WTC11 (cell line): ENCODE measurements around the gene FILIP1L. TPM values are rescaled to one million over a fixed set of nuclear protein-coding genes. Genes with fewer than 3 reads are reported as not detected.

Source experiments
- ATAC-seq: fragments of 200-7000 bp; cut with Tn5 transposase; 2 replicates; pipeline ENCODE4 v1.10.0; 2021; ENCODE audit warnings: mild to moderate bottlenecking, moderate library complexity
- CTCF ChIA-PET: fragments of 300-600 bp; sonication (Branson Sonifier 250); formaldehyde crosslinking; loops from one replicate; lab custom pipeline; 2021; ENCODE audit warnings: antibody characterized with exemption; lab: Charles Lee
- POLR2A ChIA-PET: fragments of 350-600 bp; sonication (Branson Sonifier 250); formaldehyde crosslinking; loops from one replicate; lab custom pipeline; 2021; ENCODE audit warnings: antibody characterized with exemption; lab: Charles Lee
- DNase-seq: peaks from one replicate; pipeline ENCODE4 v3.0.0; 2021; ENCODE audit warnings: low spot score
- H3K27ac Mint-ChIP-seq: 2 replicates; pipeline ENCODE4 v1.8.0; 2021; ENCODE audit warnings: mixed read lengths
- H3K27me3 Mint-ChIP-seq: 2 replicates; pipeline ENCODE4 v1.8.0; 2021; ENCODE audit warnings: low read depth, mild to moderate bottlenecking, moderate library complexity, mixed read lengths
- H3K36me3 Mint-ChIP-seq: 2 replicates; pipeline ENCODE4 v1.8.0; 2021; ENCODE audit warnings: mixed read lengths
- H3K4me1 Mint-ChIP-seq: 2 replicates; pipeline ENCODE4 v1.8.0; 2022; ENCODE audit warnings: mixed read lengths
- H3K4me3 Mint-ChIP-seq: 2 replicates; pipeline ENCODE4 v1.8.0; 2021; ENCODE audit warnings: mild to moderate bottlenecking, moderate library complexity, mixed read lengths
- H3K9me3 Mint-ChIP-seq: 2 replicates; pipeline ENCODE4 v1.8.0; 2021; ENCODE audit warnings: mixed read lengths
- ATF1 ChIP-seq: sonication (generic); formaldehyde crosslinking; IDR thresholded peaks from 2 replicates; pipeline ENCODE4 v1.8.1; 2023; ENCODE audit warnings: mild to moderate bottlenecking, moderate library complexity, missing genetic modification reagents
- CBFB ChIP-seq: sonication (generic); formaldehyde crosslinking; IDR thresholded peaks from 2 replicates; pipeline ENCODE4 v1.8.1; 2022; ENCODE audit warnings: mild to moderate bottlenecking, low read depth, missing genetic modification reagents
- FOXK1 ChIP-seq: sonication (generic); formaldehyde crosslinking; IDR thresholded peaks from 2 replicates; pipeline ENCODE4 v1.8.0; 2022; ENCODE audit warnings: mild to moderate bottlenecking, moderate library complexity, missing genetic modification reagents
- GABPB1 ChIP-seq: sonication (generic); formaldehyde crosslinking; IDR thresholded peaks from 2 replicates; pipeline ENCODE4 v1.8.1; 2023; ENCODE audit warnings: mild to moderate bottlenecking, missing genetic modification reagents
- GTF2I ChIP-seq: fragments of 250-450 bp; sonication (Bioruptor Pico); conservative IDR thresholded peaks from 2 replicates; pipeline ENCODE4 v1.4.0; 2021; ENCODE audit warnings: mild to moderate bottlenecking
- IRF1 ChIP-seq: sonication (generic); formaldehyde crosslinking; IDR thresholded peaks from 2 replicates; pipeline ENCODE4 v1.8.0; 2023; ENCODE audit warnings: missing genetic modification reagents
- IRF2 ChIP-seq: sonication (generic); formaldehyde crosslinking; IDR thresholded peaks from 2 replicates; pipeline ENCODE4 v1.8.0; 2022; ENCODE audit warnings: low read depth, missing genetic modification reagents, borderline replicate concordance
- MAX ChIP-seq: sonication (generic); formaldehyde crosslinking; IDR thresholded peaks from 2 replicates; pipeline ENCODE4 v1.8.0; 2022; ENCODE audit warnings: mild to moderate bottlenecking, missing genetic modification reagents
- MYBL2 ChIP-seq: sonication (generic); formaldehyde crosslinking; IDR thresholded peaks from 2 replicates; pipeline ENCODE4 v1.8.1; 2023; ENCODE audit warnings: mild to moderate bottlenecking, moderate library complexity, missing genetic modification reagents
- NFYB ChIP-seq: sonication (generic); formaldehyde crosslinking; conservative IDR thresholded peaks from 2 replicates; pipeline ENCODE4 v1.8.0; 2022; ENCODE audit warnings: low read depth, missing genetic modification reagents
- NR1H2 ChIP-seq: sonication (generic); formaldehyde crosslinking; IDR thresholded peaks from 2 replicates; pipeline ENCODE4 v1.9.0; 2021; ENCODE audit warnings: mild to moderate bottlenecking, moderate library complexity, missing genetic modification reagents
- PRDM15 ChIP-seq: sonication (generic); formaldehyde crosslinking; IDR thresholded peaks from 2 replicates; pipeline ENCODE4 v1.8.0; 2022; ENCODE audit warnings: missing genetic modification reagents
- USF2 ChIP-seq: sonication (generic); formaldehyde crosslinking; IDR thresholded peaks from 2 replicates; pipeline ENCODE4 v1.8.1; 2023; ENCODE audit warnings: mild to moderate bottlenecking, missing genetic modification reagents, moderate library complexity
- ZNF263 ChIP-seq: sonication (generic); formaldehyde crosslinking; IDR thresholded peaks from 2 replicates; pipeline ENCODE4 v1.8.1; 2022; ENCODE audit warnings: low read depth, mild to moderate bottlenecking, moderate library complexity, missing genetic modification reagents
- ZNF512 ChIP-seq: sonication (generic); formaldehyde crosslinking; IDR thresholded peaks from 2 replicates; pipeline ENCODE4 v1.8.1; 2022; ENCODE audit warnings: missing genetic modification reagents, borderline replicate concordance
- total RNA-seq: library from RNA; stranded (reverse); gene quantifications from 3 replicates; pipeline ENCODE4 v1.2.3, GENCODE V29; 2021

Gene FILIP1L
- total RNA-seq, 1 experiment from 2014 or later: 0.17 TPM

- ATAC-seq (no peak), DNase-seq (no peak)
- ChIA-PET POLR2A (no interaction called here), CTCF (interaction anchor here (0.5 kb wide), 1 partner anchor 290 kb away, joined by 3 read pairs; no protein-coding TSS in a partner anchor)
- peak overlapping the region; percentile 4; the same call in 1 of the 2 replicates for H3K27ac Mint-ChIP-seq
- H3K4me1 Mint-ChIP-seq: peaks cover 14% of the 10 kb centered on the region
- H3K4me3 Mint-ChIP-seq: no peak overlapping the region
- TF ChIP-seq PRDM15 (CRISPR knock-in tag) (no peak), CBFB (CRISPR knock-in tag) (no peak), IRF1 (CRISPR knock-in tag) (no peak), ZNF512 (CRISPR knock-in tag) (no peak), GTF2I (CRISPR knock-in tag) (no peak), NR1H2 (no peak), ATF1 (no peak)
- no peaks in the 10 kb centered on the region for H3K9me3 Mint-ChIP-seq
- no peaks in the 10 kb centered on the region for H3K36me3 Mint-ChIP-seq
- H3K27me3 Mint-ChIP-seq: no peaks in the 10 kb centered on the region
Measured at GRCh38 chr3:100030914-100031425, 83.3 kb downstream of the FILIP1L start.

GRCh38 chr3:100030346-100030745 is 84.0 kb downstream of the FILIP1L start:
- DNase-seq: no peak
- ATAC-seq: no peak
- Mint-ChIP-seq H3K4me1 (peaks cover 14% of the 10 kb centered on the region), H3K27ac (no peak overlapping the region), H3K36me3 (no peaks in the 10 kb centered on the region), H3K27me3 (no peaks in the 10 kb centered on the region), H3K4me3 (no peak overlapping the region), H3K9me3 (no peaks in the 10 kb centered on the region)
- TF ChIP-seq IRF1 (CRISPR knock-in tag) (no peak), IRF2 (no peak), GABPB1 (CRISPR knock-in tag) (no peak), MYBL2 (CRISPR knock-in tag) (no peak), FOXK1 (CRISPR knock-in tag) (no peak), NFYB (CRISPR knock-in tag) (no peak), MAX (CRISPR knock-in tag) (no peak), ZNF263 (no peak), USF2 (CRISPR knock-in tag) (no peak)
- ChIA-PET POLR2A (no interaction called here), CTCF (no interaction called here)
